HEK293 (cell line): ENCODE results near the gene OXCT2.
"Not testable (repeated sequence)": the region's sequence is repeated elsewhere in the genome, so short reads cannot be mapped to it uniquely, and the experiment has no call there.

ENCODE experiments used
- CTCF ChIA-PET: fragments of 350-600 bp; formaldehyde crosslinking; extraction: SDS; loops from one replicate; lab custom pipeline; 2021; ENCODE audit warnings: antibody characterized with exemption; lab: Yijun Ruan, JAX
- POLR2A ChIA-PET: fragments of 300-600 bp; formaldehyde crosslinking; extraction: SDS; loops from one replicate; lab custom pipeline; 2020; ENCODE audit warnings: antibody characterized with exemption, inconsistent platforms; lab: Yijun Ruan, JAX
- H3K27ac ChIP-seq: fragments of 200-500 bp; sonication (Bioruptor generic); 2 replicates; pipeline ENCODE4 v1.5.1; 2014; ENCODE audit warnings: low read depth, low read length, control low read depth, inconsistent platforms; ENCODE audit errors: extremely low read depth
- H3K36me3 ChIP-seq, 2 experiments: fragments of 200-500 bp in 1 of 2; sonication (Bioruptor generic) in 1 of 2; 1 replicate in 1 of 2; 2 replicates in 1 of 2; pipeline ENCODE4 v1.5.1; 2014 to 2017; ENCODE audit warnings: inconsistent platforms in 2 of 2, low read length in 2 of 2; ENCODE audit not compliant: control insufficient read depth in 2 of 2, insufficient read depth in 1 of 2
- H3K4me1 ChIP-seq: fragments of 200-500 bp; sonication (Bioruptor generic); 2 replicates; pipeline ENCODE4 v1.5.1; 2014; ENCODE audit warnings: mild to moderate bottlenecking, low read length, inconsistent platforms; ENCODE audit not compliant: control insufficient read depth, insufficient read depth
- H3K4me3 ChIP-seq: 2 replicates; pipeline ENCODE4 v1.5.1; 2011; ENCODE audit warnings: low read depth, mild to moderate bottlenecking, control low read depth, low read length, moderate library complexity
- H3K9me3 ChIP-seq: fragments of 200-500 bp; sonication (Bioruptor generic); 2 replicates; pipeline ENCODE4 v1.5.1; 2014; ENCODE audit warnings: low read depth, low read length, inconsistent platforms; ENCODE audit not compliant: control insufficient read depth, insufficient read depth
- GLIS1 ChIP-seq: fragments of 450-650 bp; formaldehyde crosslinking; IDR thresholded peaks from 2 replicates; pipeline ENCODE4 v1.5.1; 2016; ENCODE audit warnings: missing biosample characterization, missing genetic modification characterization
- GLIS2 ChIP-seq: fragments of 450-650 bp; formaldehyde crosslinking; IDR thresholded peaks from 2 replicates; pipeline ENCODE4 v1.5.1; 2016; ENCODE audit warnings: missing biosample characterization, missing genetic modification characterization
- HOXC10 ChIP-seq: sonication (generic); formaldehyde crosslinking; IDR thresholded peaks from 2 replicates; pipeline ENCODE4 v1.8.1; 2023; ENCODE audit warnings: mild to moderate bottlenecking, missing genetic modification reagents
- INSM2 ChIP-seq: fragments of 450-650 bp; formaldehyde crosslinking; IDR thresholded peaks from 2 replicates; pipeline ENCODE4 v1.5.1; 2016; ENCODE audit warnings: missing biosample characterization, missing genetic modification characterization
- PATZ1 ChIP-seq: fragments of 450-650 bp; formaldehyde crosslinking; IDR thresholded peaks from 2 replicates; pipeline ENCODE4 v1.5.1; 2016; ENCODE audit warnings: missing biosample characterization, missing genetic modification characterization
- SETDB1 ChIP-seq: IDR thresholded peaks from one replicate; pipeline ENCODE4 v1.6.1; 2017; ENCODE audit warnings: mild to moderate bottlenecking, low read length, moderate library complexity, mixed read lengths; ENCODE audit not compliant: insufficient read length
- SP2 ChIP-seq: fragments of 450-650 bp; formaldehyde crosslinking; IDR thresholded peaks from 2 replicates; pipeline ENCODE4 v1.5.1; 2016; ENCODE audit warnings: missing biosample characterization, missing genetic modification characterization
- SP3 ChIP-seq: fragments of 450-650 bp; formaldehyde crosslinking; IDR thresholded peaks from 2 replicates; pipeline ENCODE4 v1.5.1; 2016; ENCODE audit warnings: missing biosample characterization, missing genetic modification characterization
- ZBTB44 ChIP-seq: fragments of 450-650 bp; IDR thresholded peaks from 2 replicates; pipeline ENCODE4 v1.5.1; 2018; ENCODE audit warnings: missing biosample characterization, mild to moderate bottlenecking, missing genetic modification characterization
- ZBTB48 ChIP-seq: fragments of 450-650 bp; formaldehyde crosslinking; IDR thresholded peaks from 2 replicates; pipeline ENCODE4 v1.5.1; 2016; ENCODE audit warnings: missing biosample characterization, missing genetic modification characterization
- ZBTB8A ChIP-seq: fragments of 450-650 bp; formaldehyde crosslinking; IDR thresholded peaks from 2 replicates; pipeline ENCODE4 v1.5.1; 2016; ENCODE audit warnings: missing biosample characterization, missing genetic modification characterization
- ZNF132 ChIP-seq: fragments of 450-650 bp; formaldehyde crosslinking; IDR thresholded peaks from 2 replicates; pipeline ENCODE4 v1.5.1; 2017; ENCODE audit warnings: missing biosample characterization, missing genetic modification characterization, borderline replicate concordance
- ZNF157 ChIP-seq: fragments of 450-650 bp; formaldehyde crosslinking; IDR thresholded peaks from 2 replicates; pipeline ENCODE4 v1.5.1; 2016; ENCODE audit warnings: missing biosample characterization, missing genetic modification characterization
- ZNF211 ChIP-seq: fragments of 450-650 bp; formaldehyde crosslinking; IDR thresholded peaks from 2 replicates; pipeline ENCODE4 v1.5.1; 2016; ENCODE audit warnings: low read depth, missing biosample characterization, missing genetic modification characterization
- ZNF23 ChIP-seq: fragments of 450-650 bp; formaldehyde crosslinking; IDR thresholded peaks from 2 replicates; pipeline ENCODE4 v1.5.1; 2016; ENCODE audit warnings: missing biosample characterization, missing genetic modification characterization, borderline replicate concordance
- ZNF266 ChIP-seq: fragments of 450-650 bp; formaldehyde crosslinking; IDR thresholded peaks from 2 replicates; pipeline ENCODE4 v1.5.1; 2016; ENCODE audit warnings: missing biosample characterization, missing genetic modification characterization, low read depth
- ZNF37A ChIP-seq: fragments of 450-650 bp; IDR thresholded peaks from 2 replicates; pipeline ENCODE4 v1.5.1; 2018; ENCODE audit warnings: missing biosample characterization, missing genetic modification characterization
- ZNF391 ChIP-seq: fragments of 450-650 bp; formaldehyde crosslinking; IDR thresholded peaks from 2 replicates; pipeline ENCODE4 v1.5.1; 2016; ENCODE audit warnings: low read depth, missing biosample characterization, missing genetic modification characterization, borderline replicate concordance
- ZNF394 ChIP-seq: fragments of 450-650 bp; formaldehyde crosslinking; IDR thresholded peaks from 2 replicates; pipeline ENCODE4 v1.5.1; 2016; ENCODE audit warnings: missing biosample characterization, missing genetic modification characterization, mild to moderate bottlenecking, moderate library complexity, borderline replicate concordance
- ZNF488 ChIP-seq: fragments of 450-650 bp; formaldehyde crosslinking; IDR thresholded peaks from 2 replicates; pipeline ENCODE4 v1.5.1; 2016; ENCODE audit warnings: missing biosample characterization, missing genetic modification characterization
- ZNF558 ChIP-seq: fragments of 450-650 bp; formaldehyde crosslinking; IDR thresholded peaks from 2 replicates; pipeline ENCODE4 v1.5.1; 2016; ENCODE audit warnings: missing biosample characterization, missing genetic modification characterization
- ZNF600 ChIP-seq: fragments of 450-650 bp; formaldehyde crosslinking; IDR thresholded peaks from 2 replicates; pipeline ENCODE4 v1.5.1; 2016; ENCODE audit warnings: missing biosample characterization, missing genetic modification characterization
- ZNF664 ChIP-seq: fragments of 450-650 bp; formaldehyde crosslinking; IDR thresholded peaks from 2 replicates; pipeline ENCODE4 v1.5.1; 2016; ENCODE audit warnings: missing biosample characterization, missing genetic modification characterization
- ZNF677 ChIP-seq: fragments of 450-650 bp; IDR thresholded peaks from 2 replicates; pipeline ENCODE4 v1.5.0; 2018; ENCODE audit warnings: missing biosample characterization, mild to moderate bottlenecking, missing genetic modification characterization, moderate library complexity
- ZNF701 ChIP-seq: fragments of 450-650 bp; formaldehyde crosslinking; IDR thresholded peaks from 2 replicates; pipeline ENCODE4 v1.5.1; 2016; ENCODE audit warnings: missing biosample characterization, missing genetic modification characterization
- ZNF76 ChIP-seq: fragments of 450-650 bp; formaldehyde crosslinking; IDR thresholded peaks from 2 replicates; pipeline ENCODE4; 2016; ENCODE audit warnings: low read depth, missing biosample characterization, missing genetic modification characterization, borderline replicate concordance
- ZSCAN16 ChIP-seq: fragments of 450-650 bp; formaldehyde crosslinking; IDR thresholded peaks from 2 replicates; pipeline ENCODE4 v1.5.1; 2016; ENCODE audit warnings: missing biosample characterization, missing genetic modification characterization

The OXCT2 gene

GRCh38 chr1:39788426-39788757, 17.2 kb upstream of the OXCT2 start:
- Histone ChIP-seq H3K4me3 (peak overlapping the region; percentile 71), H3K27ac (no peak overlapping the region), H3K4me1 (no peaks in the 10 kb centered on the region), H3K36me3 (no peaks in the 10 kb centered on the region), H3K9me3 (no peaks in the 10 kb centered on the region)
- POLR2A ChIA-PET: interaction anchor here (0.9 to 1.9 kb wide), 6 partner anchors 9 to 214 kb away, joined by 3 to 8 read pairs (median 4); partner anchors contain the start of gene PPIE
- CTCF ChIA-PET: interaction anchor here (1.7 kb wide), 1 partner anchor 12 kb away, joined by 8 read pairs; no protein-coding TSS in a partner anchor
- TF ChIP-seq SP2 (tag by site-specific recombination) (no peak), ZNF211 (tag by site-specific recombination) (no peak), SETDB1 (no peak), ZBTB8A (tag by site-specific recombination) (peak; percentile 12; the same call in 1 of the 2 replicates), ZNF23 (tag by site-specific recombination) (no peak), ZBTB48 (peak; percentile 88; the same call in 1 of the 2 replicates), ZNF391 (no peak), GLIS2 (tag by site-specific recombination) (0 out of 2 replicates have a peak, but pooled peaks have one; percentile 31), INSM2 (tag by site-specific recombination) (no peak), ZNF600 (peak; percentile 67), ZBTB44 (no peak), PATZ1 (tag by site-specific recombination) (0 out of 2 replicates have a peak, but pooled peaks have one; percentile 10), GLIS1 (0 out of 2 replicates have a peak, but pooled peaks have one; percentile 10), ZNF76 (tag by site-specific recombination) (peak; percentile 43; the same call in 1 of the 2 replicates)

GRCh38 chr1:39787964-39788363, 16.8 kb upstream of the OXCT2 start:
- not testable (repeated sequence) for H3K9me3 ChIP-seq, H3K27ac ChIP-seq, H3K36me3 ChIP-seq, H3K4me1 ChIP-seq
- H3K4me3 ChIP-seq: peak overlapping the region; percentile 71; the same call in 1 of the 2 replicates
- ChIA-PET POLR2A (interaction anchor here (0.9 to 1.9 kb wide), 6 partner anchors 8 to 214 kb away, joined by 3 to 8 read pairs (median 4); partner anchors contain the start of gene PPIE), CTCF (interaction anchor here (1.7 kb wide), 1 partner anchor 13 kb away, joined by 8 read pairs; no protein-coding TSS in a partner anchor)

GRCh38 chr1:39787468-39787867, 16.3 kb upstream of the OXCT2 start:
- POLR2A ChIA-PET: interaction anchor here (0.6 kb wide), 1 partner anchor 170 kb away, joined by 3 read pairs; no protein-coding TSS in a partner anchor
- CTCF ChIA-PET: interaction anchor here (2.9 kb wide), 1 partner anchor 12 kb away, joined by 11 read pairs; no protein-coding TSS in a partner anchor
- Histone ChIP-seq H3K4me3 (no peak overlapping the region), H3K36me3 (no peaks in the 10 kb centered on the region), H3K4me1 (no peaks in the 10 kb centered on the region), H3K27ac (no peak overlapping the region), H3K9me3 (no peaks in the 10 kb centered on the region)
- no peak for TF ChIP-seq ZNF488 (tag by site-specific recombination)
- no peak for TF ChIP-seq ZNF266 (tag by site-specific recombination)
- no peak for TF ChIP-seq ZNF600
- no peak for TF ChIP-seq ZNF677 (tag by site-specific recombination)
- TF ChIP-seq SP3: no peak
- no peak for TF ChIP-seq ZNF37A (tag by site-specific recombination)
- TF ChIP-seq ZSCAN16 (tag by site-specific recombination): no peak
- no peak for TF ChIP-seq ZNF664 (tag by site-specific recombination)
- no peak for TF ChIP-seq ZNF157 (tag by site-specific recombination)
- no peak for TF ChIP-seq ZNF394 (tag by site-specific recombination)
- TF ChIP-seq ZNF132 (tag by site-specific recombination): no peak
- no peak for TF ChIP-seq ZBTB8A (tag by site-specific recombination)
- TF ChIP-seq ZNF558 (tag by site-specific recombination): no peak
- no peak for TF ChIP-seq ZNF701 (tag by site-specific recombination)
- TF ChIP-seq HOXC10: no peak
